Activated T-cell treated with anti-CD3 and anti-CD28 coated beads, Interleukin-2, amount 50 U/mL, for 48 hours (primary cell): ENCODE data around the gene FGD4.

ENCODE experiments used
- DNase-seq, 2 experiments: peaks; one replicate each; pipeline ENCODE4 v3.0.0-alpha.2; 2020

FGD4 gene

GRCh38 chr12:32612658-32613614, 213.6 kb downstream of the FGD4 start:
- DNase-seq, result no peak

GRCh38 chr12:32615441-32615840, 216.1 kb downstream of the FGD4 start:
- no peak for DNase-seq

DNA sequence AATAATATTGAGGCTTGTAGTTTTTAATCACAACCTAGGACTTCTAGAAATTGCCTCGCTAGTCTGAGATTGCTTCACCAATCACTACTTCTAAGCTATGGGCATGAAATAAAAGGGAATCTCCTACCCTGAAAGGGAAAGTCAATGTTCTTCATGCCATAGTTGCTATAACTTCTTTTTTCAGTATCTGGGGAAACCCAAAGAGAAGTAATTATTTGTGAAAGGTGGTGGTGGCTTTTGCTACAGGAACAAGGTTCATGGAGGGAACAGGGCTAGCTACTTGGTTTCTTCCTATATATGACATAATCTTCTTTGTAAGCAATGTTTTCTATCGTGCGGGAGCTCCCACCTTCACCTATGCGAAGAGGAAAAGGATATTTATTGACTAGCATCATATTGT, 218.2 kb downstream of the FGD4 start:
- no peak for DNase-seq

DNA sequence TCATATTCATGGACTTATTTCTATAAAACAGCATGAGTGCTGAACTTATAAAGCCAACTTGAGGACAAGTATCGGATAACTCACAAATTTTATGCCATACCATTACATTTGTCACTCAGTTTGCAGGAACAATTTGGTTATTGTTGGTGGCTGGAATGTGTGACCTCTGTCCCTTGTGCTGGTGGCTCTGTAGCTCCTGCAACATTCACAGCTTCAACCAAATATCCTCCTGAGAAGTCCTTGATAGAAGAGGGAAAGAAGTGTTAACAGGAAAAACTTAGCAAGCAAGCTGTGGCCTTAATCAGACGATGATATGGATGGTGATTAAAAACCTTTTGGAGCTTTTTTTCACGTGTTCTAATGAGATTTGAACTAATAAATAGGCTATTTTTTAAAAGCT, 218.8 kb downstream of the FGD4 start:
- DNase-seq, result no peak

DNA sequence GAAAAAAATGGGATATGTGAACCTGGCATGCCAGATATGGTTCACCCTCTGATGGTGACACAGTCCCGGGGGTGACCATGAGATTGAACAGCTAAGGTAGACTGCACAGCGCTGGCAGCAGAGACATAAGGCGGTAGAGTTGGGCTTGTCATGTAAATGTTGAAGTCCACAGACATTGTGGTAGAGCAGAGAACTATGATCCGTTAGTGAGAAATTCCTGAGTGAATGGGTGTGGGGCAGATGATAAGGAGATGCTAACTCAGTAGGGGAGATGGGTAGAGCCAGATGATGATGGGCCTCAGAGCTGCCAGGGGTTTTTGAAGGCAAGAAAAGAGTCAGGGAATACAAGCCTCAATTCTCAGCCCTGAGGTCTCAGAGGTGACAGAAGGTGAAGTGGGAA, 228.6 kb downstream of the FGD4 start:
- no peak for DNase-seq

DNA sequence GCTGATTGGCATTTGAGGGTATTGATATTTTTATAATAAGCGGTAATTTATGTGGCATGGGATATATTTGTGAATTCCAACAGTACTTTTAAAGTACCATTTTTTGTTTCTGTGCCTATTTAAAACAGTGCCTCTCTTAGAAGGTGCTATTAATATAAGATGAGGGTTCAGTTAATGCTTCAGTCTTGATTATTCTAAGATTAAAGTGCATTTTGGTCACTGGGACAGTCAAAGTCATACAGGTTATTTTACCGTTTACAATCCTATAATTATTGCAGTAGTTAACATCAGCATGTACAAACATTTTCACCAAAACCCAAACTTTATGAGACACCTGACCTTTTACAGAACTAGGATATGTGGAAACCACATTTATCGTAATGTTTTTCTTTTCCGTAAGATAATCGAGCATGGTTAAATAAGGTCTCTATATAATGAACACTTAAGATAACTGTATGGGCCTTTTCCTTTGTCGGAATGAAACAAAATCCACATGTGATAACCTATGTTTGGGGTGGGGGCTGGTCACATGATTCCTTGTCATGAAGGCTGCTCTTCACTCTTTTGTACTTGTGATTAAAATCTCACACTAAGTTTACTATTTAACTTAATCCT, 242.0 kb downstream of the FGD4 start:
- no peak for DNase-seq

DNA sequence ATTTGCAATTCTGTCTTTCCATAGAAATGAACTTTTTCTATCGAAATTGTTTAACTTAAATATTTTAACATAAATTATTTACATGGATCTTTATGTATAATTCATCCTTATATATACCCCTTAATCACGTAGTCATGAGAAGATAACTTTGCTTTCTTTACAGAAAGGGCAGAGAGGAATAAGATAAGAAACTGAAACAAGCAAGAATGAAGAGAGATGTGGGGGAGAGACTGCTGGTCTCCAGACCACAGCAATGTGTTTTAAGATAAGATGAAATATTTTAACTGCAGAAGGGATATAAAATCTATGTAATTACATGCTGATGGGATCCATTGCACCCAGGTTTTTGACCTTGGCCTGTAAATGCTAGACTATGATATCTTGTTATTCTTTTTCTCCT, 245.1 kb downstream of the FGD4 start:
- no peak for DNase-seq

DNA sequence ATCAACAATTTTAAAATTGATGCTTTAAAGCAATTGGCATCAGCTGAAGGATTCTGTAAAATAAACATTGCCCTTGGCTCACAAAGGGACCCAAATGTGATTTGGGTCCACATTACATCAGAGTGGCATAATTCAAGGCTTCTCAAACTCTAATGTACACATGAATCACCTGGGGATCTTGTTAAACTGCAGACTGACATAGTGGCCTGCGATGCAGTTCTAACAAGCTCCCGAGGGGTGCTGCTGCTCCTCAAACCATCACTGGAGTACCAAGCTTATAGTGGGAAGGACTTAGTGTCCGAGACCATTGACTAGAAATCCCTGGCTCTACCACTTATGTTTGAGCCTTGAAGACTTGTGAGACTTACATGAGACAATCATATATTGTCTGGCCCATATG, 247.9 kb downstream of the FGD4 start:
- DNase-seq, result no peak

- no peak for DNase-seq
Observed at GRCh38 chr12:32650508-32650907, 251.2 kb downstream of the FGD4 start.

GRCh38 chr12:32651151-32651955, 252.0 kb downstream of the FGD4 start:
- no peak for DNase-seq

DNA sequence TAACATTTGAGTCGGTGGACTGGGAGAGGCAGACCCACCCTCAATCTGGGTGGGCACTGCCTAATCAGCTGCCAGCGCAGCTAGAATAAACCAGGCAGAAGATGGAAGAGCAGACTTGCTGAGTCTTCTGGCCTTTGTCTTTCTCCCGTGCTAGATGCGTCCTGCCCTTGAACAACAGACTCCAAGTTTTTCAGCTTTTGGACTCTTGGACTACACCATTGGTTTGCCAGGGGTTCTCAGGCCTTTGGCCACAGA, 252.5 kb downstream of the FGD4 start:
- DNase-seq, result no peak

DNA sequence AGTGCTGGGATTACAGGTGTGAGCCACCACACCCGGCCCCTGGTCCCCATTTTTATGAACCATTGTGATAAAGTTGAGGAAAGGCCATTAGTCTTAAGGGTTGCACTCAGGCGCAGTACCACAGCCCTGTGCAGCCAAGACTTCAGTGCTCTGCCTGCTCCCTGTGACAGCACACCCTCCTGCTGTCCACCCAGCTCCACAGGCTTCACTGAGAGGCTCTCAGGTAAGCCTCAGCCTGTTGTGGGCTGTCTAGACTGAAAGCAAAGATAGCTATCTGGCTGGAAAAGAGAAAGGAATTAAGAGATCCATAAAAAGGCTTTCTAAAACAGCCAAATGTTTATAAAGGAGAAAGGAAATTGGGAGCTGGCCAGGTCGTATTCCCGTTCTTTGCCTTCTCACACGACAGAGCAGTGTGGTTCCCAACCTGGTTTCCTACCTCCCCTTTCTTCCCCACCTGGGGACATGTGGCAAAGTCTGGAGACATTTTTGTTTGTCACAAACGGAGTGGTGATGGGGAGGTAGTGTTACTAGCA, 260.6 kb downstream of the FGD4 start:
- no peak for DNase-seq

- DNase-seq, result no peak
Observed at GRCh38 chr12:32661706-32662105, 262.3 kb downstream of the FGD4 start.

GRCh38 chr12:32662665-32663064, 263.3 kb downstream of the FGD4 start:
- no peak for DNase-seq

DNA sequence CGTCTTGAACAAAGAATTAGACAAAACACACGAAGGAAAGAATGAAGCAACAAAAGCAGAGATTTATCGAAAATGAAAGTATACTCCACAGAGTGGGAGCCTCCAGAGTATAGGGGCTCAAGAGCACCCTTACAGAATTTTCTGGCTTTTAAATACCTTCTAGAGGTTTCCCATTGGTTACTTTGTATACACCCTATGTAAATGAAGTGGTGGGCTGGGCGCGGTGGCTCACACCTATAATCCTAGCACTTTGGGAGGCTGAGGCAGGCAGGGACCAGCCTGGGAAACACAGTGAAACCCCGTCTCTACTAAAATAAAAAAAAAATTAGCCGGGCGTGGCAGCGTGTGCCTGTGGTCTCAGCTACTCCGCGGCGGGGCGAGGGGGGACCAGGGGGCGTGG, 266.7 kb downstream of the FGD4 start:
- DNase-seq, result no peak

DNA sequence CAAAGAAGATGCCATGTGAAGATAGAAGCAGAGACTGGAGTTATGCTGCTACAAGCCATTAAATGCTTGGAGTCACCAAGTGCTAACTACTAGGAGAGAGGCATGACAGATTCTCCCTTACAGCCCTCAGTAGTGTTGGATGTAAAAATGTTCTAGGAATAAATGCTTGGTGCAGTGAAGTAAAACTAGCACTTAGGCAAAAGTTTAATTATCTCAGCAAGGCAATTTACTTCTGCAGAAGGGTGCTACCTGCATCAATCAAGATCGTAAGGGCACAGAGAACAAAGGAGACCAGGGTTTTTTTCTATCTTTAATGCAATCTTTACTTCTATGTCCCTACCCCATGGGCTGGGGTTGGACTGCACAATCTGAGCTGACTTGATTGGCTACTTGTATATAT, 270.2 kb downstream of the FGD4 start:
- DNase-seq, result no peak

DNA sequence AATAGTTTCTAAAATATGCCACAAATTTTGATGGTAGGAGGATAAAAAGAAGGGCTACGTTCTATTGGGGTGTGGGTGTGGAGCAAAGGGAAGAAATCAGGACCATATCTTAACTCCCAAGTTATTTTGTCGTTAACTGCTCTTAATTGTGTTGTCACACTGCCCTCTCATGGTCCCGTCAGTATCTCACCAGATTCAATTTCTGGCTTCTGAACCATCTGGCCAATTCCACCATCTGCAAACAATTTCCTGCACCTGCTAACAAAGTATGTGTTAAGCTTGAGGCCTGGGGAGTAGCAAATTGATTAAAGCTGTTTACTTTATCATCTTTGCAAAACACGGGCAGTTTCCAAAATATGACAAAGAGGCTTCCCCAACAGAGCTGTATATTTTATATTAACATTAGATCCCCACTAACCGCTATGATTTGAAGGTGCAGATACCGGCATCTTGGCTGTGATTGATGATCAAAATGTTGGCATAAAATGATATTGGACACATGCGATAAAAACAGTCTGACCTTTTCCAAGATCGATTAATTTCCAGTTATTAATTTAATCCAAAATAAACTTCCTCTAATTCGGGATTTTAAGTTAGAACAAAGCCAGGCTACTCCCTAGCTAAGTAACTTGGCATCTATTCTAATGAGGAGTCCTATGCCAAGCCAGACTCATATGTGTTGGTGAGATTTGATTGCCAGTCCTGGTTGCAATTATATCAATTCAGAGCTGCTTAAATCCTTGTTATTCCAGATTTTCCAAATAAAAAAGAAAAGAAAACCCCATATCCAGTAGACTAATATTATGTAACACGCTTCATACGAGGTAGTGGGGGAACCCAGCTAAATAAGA, 272.8 kb downstream of the FGD4 start:
- DNase-seq, result no peak

DNA sequence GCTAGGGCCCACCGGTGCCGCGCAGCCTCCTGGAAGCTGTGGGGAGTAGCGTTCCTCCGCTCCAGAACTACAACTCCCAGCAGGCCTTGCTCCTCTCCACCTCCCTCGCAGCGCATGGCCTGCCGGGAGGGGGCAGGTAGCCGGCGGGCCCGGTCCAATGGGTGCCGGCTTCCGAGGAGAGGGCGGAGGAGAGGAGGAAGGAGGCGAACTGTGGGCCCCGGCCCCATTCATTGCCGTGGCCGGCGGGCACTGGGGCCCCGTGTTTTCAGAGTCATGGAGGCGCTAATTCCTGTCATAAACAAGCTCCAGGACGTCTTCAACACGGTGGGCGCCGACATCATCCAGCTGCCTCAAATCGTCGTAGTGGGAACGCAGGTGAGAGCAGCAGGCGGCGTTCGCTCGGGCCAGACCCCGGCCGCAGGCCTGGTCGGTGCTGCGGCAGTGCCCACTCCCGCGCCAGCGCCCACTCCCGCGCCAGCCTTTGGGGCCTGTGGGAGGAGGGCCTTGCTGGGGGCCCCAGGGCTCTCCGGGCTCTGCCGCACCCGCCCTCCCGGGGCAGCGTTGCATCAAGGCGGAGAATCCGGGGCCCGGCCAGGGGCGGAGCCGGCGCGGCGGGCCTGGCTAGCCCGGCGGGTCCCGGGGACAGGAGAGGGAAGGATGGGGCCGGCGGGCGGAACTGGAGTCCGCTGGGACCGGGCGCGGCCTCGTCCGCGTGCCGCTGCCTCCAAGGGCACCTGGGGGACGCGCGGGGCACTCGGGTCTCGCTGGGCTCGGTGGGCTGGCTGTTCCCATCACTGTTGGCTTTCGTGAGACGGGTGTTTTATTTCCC, 279.9 kb downstream of the FGD4 start, which contains the start of gene DNM1L:
Gene DNM1L, plus strand, starts transcription at position 211 of the 829 bp plus-strand sequence. Its CDS starts 63 bp downstream, at position 274.
- DNase-seq, result peak; percentile 91 to 92

- no peak for DNase-seq
Observed at GRCh38 chr12:32679920-32680237, 280.5 kb downstream of the FGD4 start.

DNA sequence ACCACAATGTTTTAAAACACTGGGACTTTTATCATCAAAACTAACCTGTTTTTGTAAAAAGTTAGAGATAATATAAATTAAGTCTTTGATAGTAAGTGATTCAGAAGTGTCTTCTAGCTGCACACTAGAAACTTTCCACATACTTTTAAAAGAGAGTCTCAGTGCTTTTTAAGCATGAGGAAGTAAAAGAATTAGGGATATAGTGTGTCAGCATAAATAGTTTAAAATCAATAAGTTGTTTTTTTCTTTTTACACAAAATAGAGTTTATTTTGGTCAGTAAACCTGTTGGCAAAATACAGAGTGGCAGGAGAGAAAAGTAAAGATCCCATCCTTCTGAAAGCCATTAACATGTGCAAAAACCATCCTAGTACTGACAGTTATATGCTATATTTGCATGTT, 281.4 kb downstream of the FGD4 start:
- no peak for DNase-seq

GRCh38 chr12:32681272-32681671, 281.9 kb downstream of the FGD4 start:
- no peak for DNase-seq

DNA sequence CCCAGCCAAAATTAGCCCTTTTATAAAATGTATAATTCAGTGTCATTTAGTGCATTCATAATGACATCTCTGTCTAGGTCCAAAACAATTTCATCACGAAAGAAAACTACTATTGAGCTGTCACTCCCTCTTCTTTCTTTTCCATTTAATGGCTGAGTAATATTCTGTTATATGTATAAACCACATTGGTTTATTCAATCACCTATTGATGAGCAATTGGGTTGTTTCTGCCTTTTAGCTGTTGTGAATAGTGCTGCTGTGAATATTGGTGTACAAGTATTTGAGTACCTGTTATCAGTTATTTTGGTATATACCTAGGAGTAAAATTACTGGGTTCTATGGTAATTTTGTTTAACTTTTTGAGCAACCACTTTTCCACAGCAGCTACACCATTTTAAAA, 287.0 kb downstream of the FGD4 start:
- DNase-seq, result no peak
